MCF 10A (cell line): ENCODE measurements around the gene BCL6B. TPM values are rescaled to one million over a fixed set of nuclear protein-coding genes. Genes with fewer than 3 reads are reported as not detected.

Experiments used
- BruUV-seq: library from RNA; stranded (reverse); fragments of 400-500 nt; replicated peaks from 2 replicates; lab custom pipeline; 2021; lab: Mats Ljungman, UMichigan
- CTCF ChIA-PET: fragments of 300-600 bp; sonication (Branson Sonifier 250); formaldehyde crosslinking; extraction: SDS; loops from one replicate; lab custom pipeline; 2021; ENCODE audit warnings: antibody characterized with exemption, inconsistent platforms; lab: Yijun Ruan, JAX
- POLR2A ChIA-PET: fragments of 300-600, 350-650 bp; sonication (Branson Sonifier 250); formaldehyde crosslinking; extraction: SDS; loops from one replicate; lab custom pipeline; 2020; ENCODE audit warnings: antibody characterized with exemption, inconsistent platforms; lab: Yijun Ruan, JAX
- DNase-seq: peaks from one replicate; pipeline ENCODE4 v3.0.0-alpha.2; 2018; ENCODE audit not compliant: unreplicated experiment
- H3K27ac Mint-ChIP-seq: one replicate; pipeline ENCODE4 v1.8.0; 2022; ENCODE audit warnings: mild to moderate bottlenecking, low read depth, mixed read lengths; ENCODE audit not compliant: unreplicated experiment
- H3K27me3 Mint-ChIP-seq: one replicate; pipeline ENCODE4 v1.8.0; 2022; ENCODE audit warnings: mixed read lengths; ENCODE audit not compliant: insufficient read depth, unreplicated experiment
- H3K36me3 Mint-ChIP-seq: one replicate; pipeline ENCODE4 v1.8.0; 2022; ENCODE audit warnings: mild to moderate bottlenecking, moderate library complexity, mixed read lengths; ENCODE audit not compliant: insufficient read depth, unreplicated experiment
- H3K4me1 Mint-ChIP-seq: one replicate; pipeline ENCODE4 v1.8.0; 2022; ENCODE audit warnings: mixed read lengths; ENCODE audit not compliant: insufficient read depth, unreplicated experiment
- H3K4me3 Mint-ChIP-seq: one replicate; pipeline ENCODE4 v1.8.0; 2022; ENCODE audit warnings: mild to moderate bottlenecking, moderate library complexity, mixed read lengths; ENCODE audit not compliant: unreplicated experiment
- H3K9me3 Mint-ChIP-seq: one replicate; pipeline ENCODE4 v1.8.0; 2022; ENCODE audit warnings: mixed read lengths; ENCODE audit not compliant: unreplicated experiment
- CTCF ChIP-seq: fragments of 200-600 bp; IDR thresholded peaks from one replicate; pipeline ENCODE4 v1.8.0; 2022; ENCODE audit warnings: antibody characterized with exemption, mild to moderate bottlenecking; ENCODE audit not compliant: unreplicated experiment
- intact Hi-C: fragments of 100-400 bp; cut with micrococcal nuclease; formaldehyde crosslinking; loops from 2 replicates; pipeline ENCODE4 v1.14.1; 2022
- total RNA-seq: library from RNA; stranded (reverse); gene quantifications from 2 replicates; pipeline ENCODE4 v1.2.3, GENCODE V29; 2022

BCL6B gene
- total RNA-seq, 1 experiment from 2014 or later = not detected

GRCh38 chr17:7019367-7019766, 3.5 kb upstream of the BCL6B start:
- peak overlapping the region; percentile 92 for H3K27ac Mint-ChIP-seq
- no peak for DNase-seq
- H3K27me3 Mint-ChIP-seq = no peaks in the 10 kb centered on the region
- intact Hi-C loops = no loop called here
- H3K4me1 Mint-ChIP-seq = peaks cover 23% of the 10 kb centered on the region
- CTCF ChIA-PET = interaction anchor here (0.6 to 5.3 kb wide), 8 partner anchors 8 to 1699 kb away, joined by 3 to 48 read pairs (median 3); no protein-coding TSS in a partner anchor
- peaks cover 10% of the 10 kb centered on the region for H3K36me3 Mint-ChIP-seq
- POLR2A ChIA-PET = interaction anchor here (0.7 kb wide), 1 partner anchor 16 kb away, joined by 4 read pairs; the partner anchor contains the start of gene SLC16A13
- no peaks in the 10 kb centered on the region for H3K9me3 Mint-ChIP-seq
- TF ChIP-seq CTCF = no peak
- no TSS peak for BruUV-seq
- H3K4me3 Mint-ChIP-seq = peak overlapping the region; percentile 67

- CTCF ChIA-PET = interaction anchor here (0.6 to 5.3 kb wide), 8 partner anchors 12 to 356 kb away, joined by 3 to 48 read pairs (median 5); no protein-coding TSS in a partner anchor
- Mint-ChIP-seq H3K36me3 (peaks cover 6% of the 10 kb centered on the region), H3K27ac (peak overlapping the region; percentile 92), H3K27me3 (no peaks in the 10 kb centered on the region), H3K4me1 (peaks cover 23% of the 10 kb centered on the region), H3K4me3 (peak overlapping the region; percentile 67), H3K9me3 (no peaks in the 10 kb centered on the region)
- intact Hi-C loops = loop anchor here (5.0 kb wide), 1 partner anchor 353 kb away; no protein-coding TSS in a partner anchor
- DNase-seq = peak; percentile 56
- TF ChIP-seq CTCF = no peak
- no TSS peak for BruUV-seq
- POLR2A ChIA-PET = interaction anchor here (0.7 to 2.0 kb wide), 3 partner anchors 8 to 16 kb away, joined by 4 to 15 read pairs (median 10); partner anchors contain the start of genes RNASEK and SLC16A13
Observed at GRCh38 chr17:7019839-7020519, 2.9 kb upstream of the BCL6B start.

GRCh38 chr17:7020894-7021664, 1.8 kb upstream of the BCL6B start:
- no TSS peak for BruUV-seq
- Mint-ChIP-seq H3K4me3 (peak overlapping the region; percentile 16), H3K27me3 (no peaks in the 10 kb centered on the region), H3K36me3 (peaks cover 6% of the 10 kb centered on the region), H3K4me1 (peaks cover 23% of the 10 kb centered on the region), H3K27ac (peak overlapping the region; percentile 92), H3K9me3 (no peaks in the 10 kb centered on the region)
- ChIA-PET POLR2A (interaction anchor here (1.0 to 2.0 kb wide), 3 partner anchors 9 to 16 kb away, joined by 3 to 15 read pairs (median 10); partner anchors contain the start of genes RNASEK and SLC16A13), CTCF (interaction anchor here (0.6 to 5.3 kb wide), 38 partner anchors 15 to 1422 kb away, joined by 3 to 48 read pairs (median 4); partner anchors contain the start of genes KIAA0753, SLC16A13 and TXNDC17)
- DNase-seq = no peak
- intact Hi-C loops = loop anchor here (5.0 kb wide), 1 partner anchor 354 kb away; no protein-coding TSS in a partner anchor
- no peak for TF ChIP-seq CTCF
